ENCODE measurements around the gene PTCD2. TPM values are rescaled to one million over a fixed set of nuclear protein-coding genes. Genes with fewer than 3 reads are reported as not detected.

The PTCD2 gene
- total RNA-seq, 1 donor from 2014 or later, result 18.2 TPM

DNA sequence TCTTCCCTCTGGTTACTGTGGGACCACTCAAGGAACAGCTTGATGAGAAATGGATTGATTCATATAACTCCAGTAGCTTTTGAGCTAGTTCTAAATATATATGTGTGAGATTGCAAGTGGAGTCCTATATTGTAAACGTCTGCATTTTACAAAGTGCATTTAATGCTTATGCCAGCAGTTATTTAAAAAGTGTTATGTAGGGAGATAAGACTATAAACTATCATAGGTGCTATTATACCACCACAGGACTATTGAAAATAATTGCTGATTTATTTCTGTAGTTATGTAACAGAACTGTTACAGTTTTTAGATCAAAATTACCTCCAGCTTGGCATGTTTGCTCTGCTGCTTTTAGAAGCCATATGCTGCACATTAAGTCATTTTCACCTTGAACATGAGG lies 36.2 kb downstream of the PTCD2 start:
- Histone ChIP-seq H3K9me3 (replicated peaks) (no peaks in the 10 kb centered on the region), H3K4me1 (no peaks in the 10 kb centered on the region), H3K4me3 (no peak overlapping the region), H3K27me3 (ENCODE audit: low read depth) (no peaks in the 10 kb centered on the region), H3K27ac (replicated peaks) (no peak overlapping the region), H3K36me3 (peaks cover 34% of the 10 kb centered on the region)
- TF ChIP-seq, protein P1, sequence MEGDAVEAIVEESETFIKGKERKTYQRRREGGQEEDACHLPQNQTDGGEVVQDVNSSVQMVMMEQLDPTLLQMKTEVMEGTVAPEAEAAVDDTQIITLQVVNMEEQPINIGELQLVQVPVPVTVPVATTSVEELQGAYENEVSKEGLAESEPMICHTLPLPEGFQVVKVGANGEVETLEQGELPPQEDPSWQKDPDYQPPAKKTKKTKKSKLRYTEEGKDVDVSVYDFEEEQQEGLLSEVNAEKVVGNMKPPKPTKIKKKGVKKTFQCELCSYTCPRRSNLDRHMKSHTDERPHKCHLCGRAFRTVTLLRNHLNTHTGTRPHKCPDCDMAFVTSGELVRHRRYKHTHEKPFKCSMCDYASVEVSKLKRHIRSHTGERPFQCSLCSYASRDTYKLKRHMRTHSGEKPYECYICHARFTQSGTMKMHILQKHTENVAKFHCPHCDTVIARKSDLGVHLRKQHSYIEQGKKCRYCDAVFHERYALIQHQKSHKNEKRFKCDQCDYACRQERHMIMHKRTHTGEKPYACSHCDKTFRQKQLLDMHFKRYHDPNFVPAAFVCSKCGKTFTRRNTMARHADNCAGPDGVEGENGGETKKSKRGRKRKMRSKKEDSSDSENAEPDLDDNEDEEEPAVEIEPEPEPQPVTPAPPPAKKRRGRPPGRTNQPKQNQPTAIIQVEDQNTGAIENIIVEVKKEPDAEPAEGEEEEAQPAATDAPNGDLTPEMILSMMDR (IDR thresholded peaks at IDR 0.05; ENCODE audit: borderline replicate concordance), result no peak
- DNase-seq, result no peak
- intact Hi-C loops (cut with micrococcal nuclease), result no loop called here

DNA sequence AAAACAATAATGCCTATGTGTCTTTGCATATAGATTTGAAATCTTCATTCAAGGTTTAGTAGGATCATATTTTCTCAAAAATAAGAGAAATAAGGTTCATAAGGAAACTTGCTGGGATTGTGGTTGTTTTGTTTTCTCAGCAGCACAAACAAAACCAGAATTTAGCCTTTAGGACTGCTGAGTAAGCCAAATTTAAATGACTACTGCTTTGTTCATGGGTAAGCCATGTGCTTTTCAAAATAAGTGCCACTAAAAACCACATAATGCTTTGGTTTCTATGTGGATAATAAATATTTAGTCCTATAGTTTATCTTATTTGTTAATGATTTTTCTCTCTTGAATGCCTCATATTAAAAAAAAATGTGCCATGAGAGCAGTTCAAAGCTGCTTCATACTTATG lies 38.8 kb downstream of the PTCD2 start:
- H3K27me3 ChIP-seq (ENCODE audit: low read depth), result no peaks in the 10 kb centered on the region
- H3K4me1 ChIP-seq, result no peaks in the 10 kb centered on the region
- no peaks in the 10 kb centered on the region for H3K9me3 ChIP-seq (replicated peaks)
- TF ChIP-seq, protein P1 (IDR thresholded peaks at IDR 0.05; ENCODE audit: borderline replicate concordance), result no peak
- intact Hi-C loops (cut with micrococcal nuclease), result no loop called here
- H3K4me3 ChIP-seq, result no peak overlapping the region
- no peak overlapping the region for H3K27ac ChIP-seq (replicated peaks)
- no peak for DNase-seq
- peaks cover 47% of the 10 kb centered on the region for H3K36me3 ChIP-seq

DNA sequence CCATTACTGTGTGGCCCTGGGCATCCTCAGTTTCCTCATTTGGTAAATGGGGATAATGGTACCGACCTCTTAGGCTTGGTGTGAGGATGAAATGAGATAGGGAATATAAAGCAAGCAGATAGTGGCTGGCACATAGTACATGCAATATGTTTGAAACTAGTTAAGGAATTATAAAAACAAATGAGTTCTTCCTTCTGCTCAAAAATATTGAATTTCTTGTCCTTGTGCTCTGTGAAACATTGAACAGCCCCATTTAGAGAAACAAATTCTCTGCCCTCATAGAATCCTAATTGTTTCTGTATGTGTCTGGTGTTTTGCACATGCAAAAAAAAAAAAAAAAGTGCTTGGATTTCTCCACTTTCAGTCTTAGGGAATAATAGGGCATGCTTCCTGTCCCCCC lies 39.7 kb downstream of the PTCD2 start:
- H3K4me3 ChIP-seq, result no peak overlapping the region
- no peak overlapping the region for H3K27ac ChIP-seq (replicated peaks)
- TF ChIP-seq, protein P1 (IDR thresholded peaks at IDR 0.05; ENCODE audit: borderline replicate concordance), result no peak
- no peaks in the 10 kb centered on the region for H3K27me3 ChIP-seq (ENCODE audit: low read depth)
- peaks cover 47% of the 10 kb centered on the region for H3K36me3 ChIP-seq
- no peaks in the 10 kb centered on the region for H3K4me1 ChIP-seq
- intact Hi-C loops (cut with micrococcal nuclease), result no loop called here
- no peak for DNase-seq
- H3K9me3 ChIP-seq (replicated peaks), result no peaks in the 10 kb centered on the region

DNA sequence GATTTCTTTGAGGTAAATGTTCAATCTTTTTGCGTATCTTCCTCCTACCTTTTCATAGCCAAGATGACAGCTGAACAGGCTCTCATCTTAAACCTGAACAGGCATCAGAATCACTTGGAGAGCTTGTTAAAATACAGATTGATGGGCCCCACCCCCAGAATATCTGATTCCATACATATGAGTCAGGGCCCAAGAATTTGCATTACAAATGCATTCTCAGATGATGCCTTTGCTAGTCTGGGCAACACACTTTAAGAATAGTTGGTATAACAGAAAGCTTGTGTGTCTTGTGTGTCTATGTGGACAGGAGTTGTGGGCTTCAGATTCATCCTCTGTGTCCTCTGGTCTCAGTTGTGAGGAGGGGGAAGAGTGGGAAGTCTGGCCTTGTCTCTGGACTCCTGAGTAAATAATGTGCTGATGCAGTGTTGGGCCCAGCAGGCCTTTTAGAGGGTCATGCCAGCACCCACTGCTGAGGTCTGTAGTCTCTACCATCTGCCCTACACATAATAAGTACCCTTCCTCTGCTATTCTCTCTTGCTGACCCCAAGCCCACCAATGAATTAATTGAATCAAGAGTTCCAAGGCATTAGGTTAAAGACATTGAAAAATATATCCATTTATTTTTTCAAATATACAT lies 43.1 kb downstream of the PTCD2 start:
- H3K4me3 ChIP-seq, result no peak overlapping the region
- H3K9me3 ChIP-seq (replicated peaks), result no peaks in the 10 kb centered on the region
- intact Hi-C loops (cut with micrococcal nuclease), result no loop called here
- TF ChIP-seq, protein P1 (IDR thresholded peaks at IDR 0.05; ENCODE audit: borderline replicate concordance), result no peak
- peaks cover 43% of the 10 kb centered on the region for H3K36me3 ChIP-seq
- no peak for DNase-seq
- H3K27me3 ChIP-seq (ENCODE audit: low read depth), result no peaks in the 10 kb centered on the region
- peaks cover 12% of the 10 kb centered on the region for H3K4me1 ChIP-seq
- H3K27ac ChIP-seq (replicated peaks), result no peak overlapping the region

DNA sequence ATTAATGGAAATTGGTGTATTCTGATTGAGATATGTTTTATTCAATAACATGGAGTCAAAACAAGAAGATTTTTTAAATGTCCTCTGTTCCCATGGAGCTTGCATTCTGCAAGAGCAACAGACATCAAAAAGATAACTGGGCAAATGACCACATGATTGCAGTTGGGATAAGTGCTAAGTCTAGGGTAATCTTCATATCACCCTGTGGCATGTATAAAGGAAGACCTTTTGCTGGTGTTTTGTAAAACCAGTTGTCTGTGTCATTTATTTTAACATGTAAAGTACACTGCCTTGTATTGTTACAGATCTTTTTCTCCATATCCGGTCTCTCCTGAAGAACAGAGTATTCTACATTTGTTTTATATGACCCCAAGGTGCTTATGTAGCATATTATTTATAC lies 44.0 kb downstream of the PTCD2 start:
- DNase-seq, result no peak
- Histone ChIP-seq H3K4me1 (peaks cover 12% of the 10 kb centered on the region), H3K27me3 (ENCODE audit: low read depth) (no peaks in the 10 kb centered on the region), H3K4me3 (no peak overlapping the region), H3K36me3 (peaks cover 34% of the 10 kb centered on the region), H3K9me3 (replicated peaks) (no peaks in the 10 kb centered on the region), H3K27ac (replicated peaks) (no peak overlapping the region)
- intact Hi-C loops (cut with micrococcal nuclease), result loop anchor here (2.0 kb wide), 1 partner anchor 157 kb away; no protein-coding TSS in a partner anchor
- TF ChIP-seq, protein P1 (IDR thresholded peaks at IDR 0.05; ENCODE audit: borderline replicate concordance), result no peak
